GM12878 (cell line): ENCODE data around the gene CACYBP. TPM values are rescaled to one million over a fixed set of nuclear protein-coding genes. Genes with fewer than 3 reads are reported as not detected.

Source experiments
- CUX1 ChIP-seq: IDR thresholded peaks from 2 replicates; pipeline ENCODE4 v1.6.1; 2012; ENCODE audit warnings: improper control_type of control experiment, low read depth, low read length; ENCODE audit not compliant: insufficient replicate concordance
- EED ChIP-seq: sonication (generic); IDR thresholded peaks from 2 replicates; pipeline ENCODE4 v1.6.1; 2016; ENCODE audit warnings: antibody characterized with exemption, low read depth
- EP300 ChIP-seq, 2 experiments: fragments of 150-350 bp in 1 of 2; IDR thresholded peaks; 2 replicates each; pipeline ENCODE4 v1.6.1; 2011 to 2012; ENCODE audit warnings: low read depth in 2 of 2, low read length in 2 of 2, borderline replicate concordance in 1 of 2, improper control_type of control experiment in 1 of 2, inconsistent platforms in 1 of 2; ENCODE audit not compliant: control insufficient read depth in 1 of 2
- GATAD2B ChIP-seq: fragments of 450-650 bp; conservative IDR thresholded peaks from 2 replicates; pipeline ENCODE4 v1.6.1; 2017; ENCODE audit warnings: low read depth, mild to moderate bottlenecking, moderate library complexity
- HDAC2 ChIP-seq: fragments of 200-600 bp; sonication (generic); IDR thresholded peaks from 2 replicates; pipeline ENCODE4 v1.6.1; 2017
- IKZF1 ChIP-seq: fragments of 450-650 bp; conservative IDR thresholded peaks from 2 replicates; pipeline ENCODE4 v1.6.1; 2017; ENCODE audit warnings: antibody characterized with exemption, mild to moderate bottlenecking
- IRF4 ChIP-seq: IDR thresholded peaks from 2 replicates; pipeline ENCODE4 v1.6.1; 2011; ENCODE audit warnings: low read depth, low read length
- JUNB ChIP-seq: IDR thresholded peaks from 2 replicates; pipeline ENCODE4 v1.6.1; 2016; ENCODE audit warnings: antibody characterized with exemption, mild to moderate bottlenecking
- KAT2A ChIP-seq: conservative IDR thresholded peaks from 2 replicates; pipeline ENCODE4 v1.6.1; 2011; ENCODE audit warnings: low read depth, low read length; ENCODE audit not compliant: control insufficient read depth
- MEF2A ChIP-seq: IDR thresholded peaks from 2 replicates; pipeline ENCODE4 v1.6.1; 2011; ENCODE audit warnings: low read depth, mild to moderate bottlenecking, low read length, moderate library complexity; ENCODE audit not compliant: insufficient read depth
- NR2F1 ChIP-seq: fragments of 450-650 bp; conservative IDR thresholded peaks from 2 replicates; pipeline ENCODE4 v1.6.1; 2017; ENCODE audit warnings: mild to moderate bottlenecking
- PKNOX1 ChIP-seq: fragments of 450-650 bp; IDR thresholded peaks from 2 replicates; pipeline ENCODE4 v1.6.1; 2016; ENCODE audit warnings: mild to moderate bottlenecking
- RELB ChIP-seq: fragments of 450-650 bp; IDR thresholded peaks from 2 replicates; pipeline ENCODE4 v1.6.1; 2017; ENCODE audit warnings: low read depth, mild to moderate bottlenecking, moderate library complexity
- SMAD5 ChIP-seq: IDR thresholded peaks from 2 replicates; pipeline ENCODE4 v1.6.1; 2016; ENCODE audit warnings: antibody characterized with exemption, low read depth
- TCF7 ChIP-seq: IDR thresholded peaks from 2 replicates; pipeline ENCODE4 v1.6.1; 2014; ENCODE audit warnings: antibody characterized with exemption, borderline replicate concordance
- ZNF592 ChIP-seq: fragments of 450-650 bp; IDR thresholded peaks from 2 replicates; pipeline ENCODE4 v1.6.1; 2017; ENCODE audit warnings: mild to moderate bottlenecking, moderate library complexity
- polyA plus RNA-seq, 11 experiments: library from polyadenylated mRNA; depleted of rRNA in 4 of 11; unstranded in 6 of 11; stranded (reverse) in 5 of 11; fragments of >200 nt; fragmentation: Nextera tagmentation in 4 of 11; fragmentation: Illumina TruSeq in 1 of 11; extraction: Ambion mirVana in 4 of 11; extraction: Trizol in 1 of 11; gene quantifications; 1 replicate in 1 of 11; 2 replicates in 10 of 11; pipeline versions ENCODE4 v1.2.1 to v1.2.3, GENCODE V29; 2011 to 2016; ENCODE audit warnings: inconsistent platforms in 2 of 11, missing spikeins in 2 of 11, low read depth in 1 of 11
- total RNA-seq, 4 experiments: library from RNA; depleted of rRNA in 3 of 4; stranded (reverse); fragments of >200 nt in 3 of 4; fragmentation: Illumina TruSeq in 1 of 4; extraction: Trizol in 1 of 4; gene quantifications; 2 replicates each; pipeline versions ENCODE4 v1.2.1 to v1.2.3, GENCODE V29; 2013 to 2021

CACYBP gene
- total and polyA plus RNA-seq, 10 of the 15 experiments (the other 5 are each of a cell fraction or from before 2014, with no cell fraction given): 77.7 to 488 (median 218) TPM

- TF ChIP-seq KAT2A: no peak
- TF ChIP-seq SMAD5: no peak
- peak; percentile 98 for TF ChIP-seq NR2F1
- TF ChIP-seq IKZF1: peak; percentile 94
- TF ChIP-seq RELB: peak; percentile 94
- TF ChIP-seq IRF4: peak; percentile 41; the same call in 1 of the 2 replicates
- TF ChIP-seq PKNOX1: peak; percentile 48; the same call in 1 of the 2 replicates
- peak; percentile 55 for TF ChIP-seq JUNB
- TF ChIP-seq EED: peak; percentile 50
- TF ChIP-seq TCF7: peak; percentile 55; the same call in 1 of the 2 replicates
- TF ChIP-seq HDAC2: no peak
- peak; percentile 53 to 78; a peak in 2 of 4 replicates for TF ChIP-seq EP300 (IDR thresholded peaks at IDR 0.05; ENCODE audit: borderline replicate concordance in 1 of 2, control insufficient read depth in 1 of 2, low read depth in 2 of 2, low read length in 2 of 2)
- 0 out of 2 replicates have a peak, but pooled peaks have one; percentile 23 for TF ChIP-seq MEF2A
- peak; percentile 41 for TF ChIP-seq CUX1
- no peak for TF ChIP-seq ZNF592
- TF ChIP-seq GATAD2B: peak; percentile 59; the same call in 1 of the 2 replicates
These were observed 46.3 kb upstream of the CACYBP start (continued) for GRCh38 chr1:174953285-174954072.
